WERI-Rb-1 (cell line): ENCODE results near the gene XPC.

Experiments used
- DNase-seq: peaks from one replicate; pipeline ENCODE4 v3.0.0-alpha.2; 2020
- H3K27ac ChIP-seq: fragments of 250-450 bp; sonication (Bioruptor Pico); 2 replicates; pipeline ENCODE4 v1.5.1; 2020; ENCODE audit warnings: mild to moderate bottlenecking, moderate library complexity
- H3K27me3 ChIP-seq: fragments of 250-450 bp; sonication (Bioruptor Pico); 2 replicates; pipeline ENCODE4 v1.5.1; 2021; ENCODE audit warnings: mild to moderate bottlenecking, low read depth, moderate library complexity; ENCODE audit not compliant: insufficient read depth, severe bottlenecking
- H3K36me3 ChIP-seq: fragments of 250-450 bp; sonication (Bioruptor Pico); 2 replicates; pipeline ENCODE4 v1.5.1; 2020; ENCODE audit warnings: mild to moderate bottlenecking, moderate library complexity
- H3K4me3 ChIP-seq: 2 replicates; pipeline ENCODE4 v1.5.1; 2011; ENCODE audit warnings: low read depth, mild to moderate bottlenecking, control low read depth, low read length
- H3K9me3 ChIP-seq: fragments of 250-450 bp; sonication (Bioruptor Pico); 2 replicates; pipeline ENCODE4 v1.5.1; 2021; ENCODE audit warnings: mild to moderate bottlenecking, moderate library complexity; ENCODE audit not compliant: severe bottlenecking
- TF ChIP-seq, protein P1 (sequence below): IDR thresholded peaks from 2 replicates; pipeline ENCODE4 v1.5.1; 2011; ENCODE audit warnings: low read depth, mild to moderate bottlenecking, control low read depth, inconsistent platforms, low read length

Gene XPC

DNA sequence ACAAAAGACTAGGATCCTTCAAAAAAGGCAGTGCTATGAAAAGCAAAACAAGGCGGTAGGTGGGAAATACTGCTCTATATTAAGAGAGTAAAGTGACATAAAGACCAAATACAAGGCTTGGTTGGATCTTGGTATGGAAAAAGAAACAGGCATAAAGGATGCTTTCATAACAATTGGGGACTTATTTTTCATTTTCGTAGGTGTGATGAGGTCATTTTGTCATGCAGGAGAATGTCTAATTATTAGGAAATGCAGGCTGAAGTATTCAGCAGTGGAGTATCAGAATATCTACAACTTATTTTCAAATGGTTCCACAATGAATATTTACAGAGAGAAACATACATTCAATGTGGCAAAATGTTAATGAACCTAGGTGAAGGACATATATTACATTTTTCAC, 9.0 kb downstream of the XPC start:
- peaks cover 84% of the 10 kb centered on the region for H3K36me3 ChIP-seq
- no peak for DNase-seq

DNA sequence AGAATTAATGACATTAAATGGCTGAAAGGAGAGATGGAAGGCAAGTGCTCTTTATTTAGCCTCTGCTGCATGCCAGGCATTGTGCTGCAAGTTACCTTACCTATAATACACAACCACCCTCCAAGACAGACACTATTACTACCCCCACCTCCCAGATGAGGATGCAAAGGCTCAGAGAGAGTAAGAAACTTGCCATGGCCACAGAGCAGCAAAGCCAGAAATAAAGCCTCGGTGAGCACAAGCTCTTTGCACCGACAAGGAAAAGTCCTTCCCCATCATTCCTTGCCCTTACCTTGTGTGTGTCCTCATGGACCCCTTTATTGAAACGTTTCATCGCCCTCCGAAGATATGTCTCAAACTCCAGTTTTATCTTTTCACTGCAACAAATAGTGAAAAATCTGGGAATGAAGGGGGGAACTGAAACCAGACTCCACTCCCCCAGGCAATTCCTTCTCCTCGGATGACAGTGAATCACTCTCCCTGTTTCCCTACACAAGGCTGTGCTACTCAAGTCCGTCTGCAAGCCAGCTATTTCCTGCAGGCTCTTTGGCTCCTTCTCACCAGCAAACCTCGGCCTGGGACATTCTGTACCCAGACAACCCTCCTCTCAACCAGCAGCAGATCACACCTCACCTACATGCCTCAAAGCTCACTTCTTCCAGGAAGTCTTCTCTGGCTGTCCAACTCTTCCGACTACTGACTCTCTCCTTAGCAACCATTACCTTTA, 11.4 kb downstream of the XPC start:
- TF ChIP-seq, protein P1, sequence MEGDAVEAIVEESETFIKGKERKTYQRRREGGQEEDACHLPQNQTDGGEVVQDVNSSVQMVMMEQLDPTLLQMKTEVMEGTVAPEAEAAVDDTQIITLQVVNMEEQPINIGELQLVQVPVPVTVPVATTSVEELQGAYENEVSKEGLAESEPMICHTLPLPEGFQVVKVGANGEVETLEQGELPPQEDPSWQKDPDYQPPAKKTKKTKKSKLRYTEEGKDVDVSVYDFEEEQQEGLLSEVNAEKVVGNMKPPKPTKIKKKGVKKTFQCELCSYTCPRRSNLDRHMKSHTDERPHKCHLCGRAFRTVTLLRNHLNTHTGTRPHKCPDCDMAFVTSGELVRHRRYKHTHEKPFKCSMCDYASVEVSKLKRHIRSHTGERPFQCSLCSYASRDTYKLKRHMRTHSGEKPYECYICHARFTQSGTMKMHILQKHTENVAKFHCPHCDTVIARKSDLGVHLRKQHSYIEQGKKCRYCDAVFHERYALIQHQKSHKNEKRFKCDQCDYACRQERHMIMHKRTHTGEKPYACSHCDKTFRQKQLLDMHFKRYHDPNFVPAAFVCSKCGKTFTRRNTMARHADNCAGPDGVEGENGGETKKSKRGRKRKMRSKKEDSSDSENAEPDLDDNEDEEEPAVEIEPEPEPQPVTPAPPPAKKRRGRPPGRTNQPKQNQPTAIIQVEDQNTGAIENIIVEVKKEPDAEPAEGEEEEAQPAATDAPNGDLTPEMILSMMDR, result no peak
- H3K36me3 ChIP-seq, result peaks cover 95% of the 10 kb centered on the region
- no peak overlapping the region for H3K4me3 ChIP-seq
- no peak overlapping the region for H3K27ac ChIP-seq
- no peaks in the 10 kb centered on the region for H3K9me3 ChIP-seq
- no peak for DNase-seq
- no peaks in the 10 kb centered on the region for H3K27me3 ChIP-seq

More for the DNA sequence above, 9.0 kb downstream of the XPC start:
- Histone ChIP-seq H3K4me3 (no peak overlapping the region), H3K9me3 (no peaks in the 10 kb centered on the region), H3K27ac (no peak overlapping the region), H3K27me3 (no peaks in the 10 kb centered on the region)
- TF ChIP-seq, protein P1, result no peak

DNA sequence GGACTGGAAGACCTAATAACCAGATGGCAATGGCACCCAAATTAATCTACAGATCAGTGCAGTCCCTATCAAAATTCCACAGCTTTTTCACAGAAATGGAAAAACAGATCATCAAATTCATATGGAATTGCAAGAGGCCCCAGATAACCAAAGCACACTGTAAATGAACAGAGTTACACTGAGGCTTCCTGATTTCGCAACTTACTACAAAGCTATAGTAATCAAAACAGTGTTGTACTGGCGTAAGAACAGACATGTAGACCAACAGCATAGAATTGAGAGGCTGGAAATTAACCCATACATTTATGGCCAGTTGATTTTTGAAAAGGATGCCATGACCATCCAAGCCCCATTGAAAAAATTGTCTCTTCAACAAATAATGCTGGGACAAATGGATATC, 16.2 kb downstream of the XPC start:
- TF ChIP-seq, protein P1, result no peak
- no peak overlapping the region for H3K27ac ChIP-seq
- H3K4me3 ChIP-seq, result no peak overlapping the region
- peaks cover 93% of the 10 kb centered on the region for H3K36me3 ChIP-seq
- peaks cover 3% of the 10 kb centered on the region for H3K9me3 ChIP-seq
- H3K27me3 ChIP-seq, result no peaks in the 10 kb centered on the region
- DNase-seq, result no peak

DNA sequence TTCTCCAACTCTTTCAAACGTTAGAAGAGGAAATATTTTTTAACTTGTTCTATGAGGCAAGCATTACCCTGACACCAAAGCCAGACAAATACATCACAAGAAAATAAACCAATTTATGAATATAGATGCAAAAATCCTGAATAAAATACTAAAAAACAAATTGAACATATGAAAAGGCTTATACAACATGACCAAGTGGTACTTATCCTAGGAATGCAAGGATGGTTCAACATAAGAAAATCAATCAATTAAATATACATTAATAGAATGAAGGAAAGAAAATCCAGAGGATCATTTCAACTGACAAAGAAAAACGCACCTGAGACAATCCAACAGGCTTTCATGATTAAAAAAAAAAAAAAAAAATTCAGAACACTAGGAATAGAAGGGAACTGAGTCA, 17.1 kb downstream of the XPC start:
- no peak overlapping the region for H3K27ac ChIP-seq
- no peak overlapping the region for H3K4me3 ChIP-seq
- TF ChIP-seq, protein P1, result no peak
- peaks cover 85% of the 10 kb centered on the region for H3K36me3 ChIP-seq
- peaks cover 3% of the 10 kb centered on the region for H3K9me3 ChIP-seq
- no peaks in the 10 kb centered on the region for H3K27me3 ChIP-seq
- DNase-seq, result no peak

DNA sequence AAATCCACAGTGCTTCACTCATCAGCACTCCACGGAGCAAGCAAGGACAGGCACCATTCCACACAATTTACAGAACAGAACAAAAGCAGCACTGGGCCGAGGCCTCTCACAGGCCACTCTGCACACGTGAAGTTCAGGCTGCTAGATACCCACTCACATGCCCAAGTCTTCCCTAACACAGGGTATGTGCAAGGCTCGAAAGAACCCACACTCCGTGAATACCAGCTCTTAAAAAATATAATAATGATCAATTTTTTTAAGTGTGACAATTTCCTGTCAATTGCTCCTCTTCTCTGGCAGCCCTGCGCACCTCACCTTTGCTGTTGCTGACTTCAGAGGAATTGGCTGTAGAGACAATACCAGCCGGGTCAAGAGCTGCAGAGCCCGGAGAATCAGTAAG, 19.0 kb downstream of the XPC start:
- H3K27me3 ChIP-seq, result no peaks in the 10 kb centered on the region
- no peak overlapping the region for H3K27ac ChIP-seq
- DNase-seq, result no peak
- no peak overlapping the region for H3K4me3 ChIP-seq
- peaks cover 76% of the 10 kb centered on the region for H3K36me3 ChIP-seq
- peaks cover 3% of the 10 kb centered on the region for H3K9me3 ChIP-seq
- TF ChIP-seq, protein P1, result no peak

DNA sequence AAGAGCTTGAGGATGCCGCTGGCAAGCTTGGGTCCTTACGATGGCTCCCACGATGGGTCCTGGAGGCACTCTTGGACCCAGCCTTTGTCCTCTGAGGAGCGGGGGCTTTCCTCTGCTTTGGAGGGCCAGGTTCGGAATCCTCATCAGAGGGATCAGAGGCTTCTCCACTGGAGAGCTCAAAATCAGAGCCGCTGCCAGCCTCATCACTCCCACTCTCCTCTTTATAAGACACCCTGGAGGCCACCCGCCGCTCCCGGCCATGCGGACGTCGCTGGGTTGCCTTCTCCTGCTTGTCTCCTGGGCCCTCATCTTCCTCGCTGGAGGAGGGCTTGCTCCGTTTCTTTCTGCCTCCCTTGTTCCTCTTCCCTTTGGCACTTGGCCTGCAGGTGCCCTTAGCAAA, 20.0 kb downstream of the XPC start:
- Histone ChIP-seq H3K27me3 (no peaks in the 10 kb centered on the region), H3K9me3 (peaks cover 3% of the 10 kb centered on the region), H3K27ac (no peak overlapping the region), H3K4me3 (no peak overlapping the region), H3K36me3 (peaks cover 76% of the 10 kb centered on the region)
- TF ChIP-seq, protein P1, result no peak
- DNase-seq, result no peak
